Limb (tissue), 2 donors: Measurements from ENCODE around the gene GALNT14.

Experiments
- DNase-seq, 2 donors: peaks; one replicate each; pipeline ENCODE4 v3.0.0-alpha.2; 2016; ENCODE audit errors: extremely low spot score in 2 of 2

The GALNT14 gene

GRCh38 chr2:31087491-31087890, 50.7 kb downstream of the GALNT14 start:
- no peak for DNase-seq

- DNase-seq, result no peak
These were observed 51.6 kb downstream of the GALNT14 start for GRCh38 chr2:31086590-31086989.

GRCh38 chr2:31083234-31083993, 54.8 kb downstream of the GALNT14 start:
- no peak for DNase-seq

- DNase-seq, result no peak
These were observed 56.2 kb downstream of the GALNT14 start for GRCh38 chr2:31082002-31082401.

GRCh38 chr2:31081492-31081891, 56.7 kb downstream of the GALNT14 start:
- no peak for DNase-seq

- no peak for DNase-seq
These were observed 57.9 kb downstream of the GALNT14 start for GRCh38 chr2:31080361-31080760.

GRCh38 chr2:31079665-31080064, 58.6 kb downstream of the GALNT14 start:
- DNase-seq, result no peak

- no peak for DNase-seq
These were observed 59.6 kb downstream of the GALNT14 start for GRCh38 chr2:31078579-31079105.

GRCh38 chr2:31078011-31078410, 60.2 kb downstream of the GALNT14 start:
- DNase-seq, result no peak

- DNase-seq, result no peak
These were observed 62.2 kb downstream of the GALNT14 start for GRCh38 chr2:31075941-31076590.

GRCh38 chr2:31075431-31075830, 62.8 kb downstream of the GALNT14 start:
- DNase-seq, result no peak

GRCh38 chr2:31071741-31072140, 66.5 kb downstream of the GALNT14 start:
- no peak for DNase-seq

- DNase-seq, result no peak
These were observed 67.7 kb downstream of the GALNT14 start for GRCh38 chr2:31070339-31071125.

GRCh38 chr2:31069643-31070325, 68.5 kb downstream of the GALNT14 start:
- DNase-seq, result no peak

GRCh38 chr2:31067259-31067658, 71.0 kb downstream of the GALNT14 start:
- no peak for DNase-seq

- DNase-seq, result no peak
These were observed 71.7 kb downstream of the GALNT14 start for GRCh38 chr2:31066551-31066950.

GRCh38 chr2:31066086-31066485, 72.2 kb downstream of the GALNT14 start:
- peak in 1 of 2 donors; percentile 38 for DNase-seq

GRCh38 chr2:31065356-31065755, 72.9 kb downstream of the GALNT14 start:
- DNase-seq, result no peak

- DNase-seq, result no peak
These were observed 77.8 kb downstream of the GALNT14 start for GRCh38 chr2:31060397-31060796.

- DNase-seq, result no peak
These were observed 79.9 kb downstream of the GALNT14 start for GRCh38 chr2:31058096-31059035.
